H1 (cell line): Measurements from ENCODE around the gene CHMP4A. TPM values are rescaled to one million over a fixed set of nuclear protein-coding genes. Genes with fewer than 3 reads are reported as not detected.

Experiments
- BCL11A ChIP-seq, 2 experiments: IDR thresholded peaks; one replicate each; pipeline ENCODE4 v1.6.1; 2011; ENCODE audit warnings: low read depth in 2 of 2, low read length in 2 of 2, mild to moderate bottlenecking in 2 of 2
- CHD7 ChIP-seq: fragments of 300-600 bp; sonication (generic); IDR thresholded peaks from 2 replicates; pipeline ENCODE4 v1.7.1; 2012; ENCODE audit warnings: low read length, moderate library complexity, mild to moderate bottlenecking, inconsistent platforms; ENCODE audit not compliant: insufficient replicate concordance
- CTBP2 ChIP-seq: IDR thresholded peaks from 2 replicates; pipeline ENCODE4 v1.7.0; 2011; ENCODE audit warnings: borderline replicate concordance, mild to moderate bottlenecking, moderate library complexity, mixed read lengths, low read length; ENCODE audit not compliant: insufficient read depth, insufficient read length
- EZH2 ChIP-seq: fragments of 200-600 bp; sonication (generic); IDR thresholded peaks from 2 replicates; pipeline ENCODE4 v1.7.1; 2012; ENCODE audit warnings: low read depth, mild to moderate bottlenecking, moderate library complexity, low read length, inconsistent platforms; ENCODE audit not compliant: severe bottlenecking
- FOSL1 ChIP-seq: IDR thresholded peaks from 2 replicates; pipeline ENCODE4 v1.6.1; 2011; ENCODE audit warnings: mild to moderate bottlenecking, low read depth, low read length, moderate library complexity; ENCODE audit not compliant: insufficient read depth
- JUN ChIP-seq: IDR thresholded peaks from 2 replicates; pipeline ENCODE4 v1.6.1; 2011; ENCODE audit warnings: low read depth, mild to moderate bottlenecking, improper control_type of control experiment, low read length
- NRF1 ChIP-seq: IDR thresholded peaks from 2 replicates; pipeline ENCODE4 v1.6.1; 2011; ENCODE audit warnings: mild to moderate bottlenecking, low read depth, low read length, improper control_type of control experiment
- RAD21 ChIP-seq, 2 experiments: IDR thresholded peaks in 1 of 2; conservative IDR thresholded peaks in 1 of 2; 2 replicates each; pipeline ENCODE4 v1.6.1; 2011; ENCODE audit warnings: low read depth in 2 of 2, low read length in 2 of 2, improper control_type of control experiment in 1 of 2, inconsistent platforms in 1 of 2, mild to moderate bottlenecking in 1 of 2, moderate library complexity in 1 of 2
- RFX5 ChIP-seq: IDR thresholded peaks from 2 replicates; pipeline ENCODE4 v1.6.1; 2011; ENCODE audit warnings: low read depth, low read length, improper control_type of control experiment, borderline replicate concordance
- SIX5 ChIP-seq: IDR thresholded peaks from 2 replicates; pipeline ENCODE4 v1.6.1; 2011; ENCODE audit warnings: mild to moderate bottlenecking, low read depth, low read length
- SRF ChIP-seq: IDR thresholded peaks from 2 replicates; pipeline ENCODE4 v1.6.1; 2011; ENCODE audit warnings: mild to moderate bottlenecking, low read depth, low read length, moderate library complexity
- SUZ12 ChIP-seq: fragments of 200-600 bp; sonication (generic); IDR thresholded peaks from 2 replicates; pipeline ENCODE4 v1.6.1; 2012; ENCODE audit warnings: mild to moderate bottlenecking, inconsistent platforms, low read length, moderate library complexity, mixed read lengths
- polyA plus RNA-seq, 7 experiments: library from polyadenylated mRNA; depleted of rRNA in 3 of 7; stranded (reverse) in 5 of 7; unstranded in 2 of 7; fragments of >200 nt in 5 of 7; fragments of 200-250 nt in 2 of 7; gene quantifications; 1 replicate in 5 of 7; 2 replicates in 1 of 7; 4 replicates in 1 of 7; pipeline versions ENCODE4 v1.2.1 to v1.2.3, GENCODE V29; 2011 to 2013; ENCODE audit warnings: missing spikeins in 2 of 7, mixed read lengths in 2 of 7
- total RNA-seq: library from RNA; stranded (reverse); fragmentation: NEBNext Ultra II Directional; extraction: Animal tissue kit (Norgen Biotek cat#: 25700); gene quantifications from 2 replicates; pipeline ENCODE4 v1.2.1, GENCODE V29; 2021

CHMP4A gene
- total and polyA plus RNA-seq, 2 of the 8 experiments (the other 6 are each of a cell fraction or from before 2014, with no cell fraction given): 32.9 to 37.6 TPM

- TF ChIP-seq CHD7: no peak
- no peak for TF ChIP-seq SIX5
- no peak for TF ChIP-seq NRF1
- no peak for TF ChIP-seq SUZ12
- TF ChIP-seq EZH2: no peak
- TF ChIP-seq RAD21 (IDR thresholded peaks at IDR 0.05 in 1 of 2, conservative IDR thresholded peaks at IDR 0.05 in 1 of 2; ENCODE audit: low read depth in 2 of 2, low read length in 2 of 2): no peak
- no peak for TF ChIP-seq FOSL1
- TF ChIP-seq SRF: no peak
- no peak for TF ChIP-seq JUN
- no peak for TF ChIP-seq RFX5
- no peak for TF ChIP-seq BCL11A (IDR thresholded peaks at IDR 0.05; ENCODE audit: low read depth in 2 of 2, low read length in 2 of 2)
- TF ChIP-seq CTBP2: no peak
These were observed 37.1 kb upstream of the CHMP4A start (continued) for GRCh38 chr14:24250354-24250753.
